Measurements from ENCODE around the gene PTH2R. TPM values are rescaled to one million over a fixed set of nuclear protein-coding genes. Genes with fewer than 3 reads are reported as not detected.

Gene PTH2R
- total and polyA plus RNA-seq, 9 of the 15 experiments (the other 6 are each of a cell fraction or from before 2014, with no cell fraction given) = 2.7 to 8.8 (median 4.2) TPM

DNA sequence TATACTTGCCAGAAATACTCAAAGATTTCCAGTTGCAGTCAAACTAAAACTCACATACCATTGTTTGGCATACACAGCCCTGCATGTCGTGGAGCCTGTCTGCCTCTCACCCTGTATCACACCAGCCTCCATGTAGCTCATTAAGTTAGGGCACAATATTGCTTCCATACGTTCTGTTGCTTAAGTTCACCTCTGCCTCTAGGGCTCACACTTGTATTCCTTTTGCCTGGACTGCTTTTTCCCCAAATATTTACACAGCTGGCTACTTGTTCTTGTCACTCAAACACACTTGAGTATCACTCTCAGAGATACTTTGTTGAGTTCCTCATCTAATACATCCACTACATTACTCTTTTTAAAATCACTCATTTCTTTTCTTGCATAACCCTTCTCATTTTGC lies 83.1 kb downstream of the PTH2R start (continued):
- TF ChIP-seq ATF1 (CRISPR knock-in tag; IDR thresholded peaks at IDR 0.05) (no peak), ATF1 (tag; IDR thresholded peaks at IDR 0.05) (no peak), POLR2B (IDR thresholded peaks at IDR 0.05; ENCODE audit: low read depth, partially characterized antibody) (no peak), TOE1 (IDR thresholded peaks at IDR 0.05; ENCODE audit: borderline replicate concordance) (no peak), TOE1 (CRISPR knock-in tag; IDR thresholded peaks at IDR 0.05; ENCODE audit: borderline replicate concordance, low read depth) (no peak), FOXA3 (CRISPR knock-in tag; conservative IDR thresholded peaks at IDR 0.05 in 1 of 2, IDR thresholded peaks at IDR 0.05 in 1 of 2) (peak; percentile 68 to 89; a peak in 3 of 4 replicates), ZFP1 (CRISPR knock-in tag; IDR thresholded peaks at IDR 0.05) (no peak), MLX (CRISPR knock-in tag; conservative IDR thresholded peaks at IDR 0.05) (no peak), SAP30 (IDR thresholded peaks at IDR 0.05; ENCODE audit: borderline replicate concordance, insufficient read depth, low read depth, low read length, poor library complexity, severe bottlenecking) (no peak), CCNT2 (IDR thresholded peaks at IDR 0.05; ENCODE audit: borderline replicate concordance, extremely low read depth, insufficient read length, low read depth, low read length) (peak; percentile 34), MEIS2 (IDR thresholded peaks at IDR 0.05; ENCODE audit: partially characterized antibody) (peak; percentile 62), ZNF121 (CRISPR knock-in tag; conservative IDR thresholded peaks at IDR 0.05) (no peak), STAT5B (CRISPR knock-in tag; IDR thresholded peaks at IDR 0.05) (no peak), TFAP4 (CRISPR knock-in tag; IDR thresholded peaks at IDR 0.05; ENCODE audit: borderline replicate concordance) (peak; percentile 43; the same call in 1 of the 2 replicates)
- TF ChIP-seq, protein P1, sequence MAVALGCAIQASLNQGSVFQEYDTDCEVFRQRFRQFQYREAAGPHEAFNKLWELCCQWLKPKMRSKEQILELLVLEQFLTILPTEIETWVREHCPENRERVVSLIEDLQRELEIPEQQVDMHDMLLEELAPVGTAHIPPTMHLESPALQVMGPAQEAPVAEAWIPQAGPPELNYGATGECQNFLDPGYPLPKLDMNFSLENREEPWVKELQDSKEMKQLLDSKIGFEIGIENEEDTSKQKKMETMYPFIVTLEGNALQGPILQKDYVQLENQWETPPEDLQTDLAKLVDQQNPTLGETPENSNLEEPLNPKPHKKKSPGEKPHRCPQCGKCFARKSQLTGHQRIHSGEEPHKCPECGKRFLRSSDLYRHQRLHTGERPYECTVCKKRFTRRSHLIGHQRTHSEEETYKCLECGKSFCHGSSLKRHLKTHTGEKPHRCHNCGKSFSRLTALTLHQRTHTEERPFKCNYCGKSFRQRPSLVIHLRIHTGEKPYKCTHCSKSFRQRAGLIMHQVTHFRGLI (CRISPR knock-in tag; IDR thresholded peaks at IDR 0.05) = no peak
- TF ChIP-seq, protein P2, sequence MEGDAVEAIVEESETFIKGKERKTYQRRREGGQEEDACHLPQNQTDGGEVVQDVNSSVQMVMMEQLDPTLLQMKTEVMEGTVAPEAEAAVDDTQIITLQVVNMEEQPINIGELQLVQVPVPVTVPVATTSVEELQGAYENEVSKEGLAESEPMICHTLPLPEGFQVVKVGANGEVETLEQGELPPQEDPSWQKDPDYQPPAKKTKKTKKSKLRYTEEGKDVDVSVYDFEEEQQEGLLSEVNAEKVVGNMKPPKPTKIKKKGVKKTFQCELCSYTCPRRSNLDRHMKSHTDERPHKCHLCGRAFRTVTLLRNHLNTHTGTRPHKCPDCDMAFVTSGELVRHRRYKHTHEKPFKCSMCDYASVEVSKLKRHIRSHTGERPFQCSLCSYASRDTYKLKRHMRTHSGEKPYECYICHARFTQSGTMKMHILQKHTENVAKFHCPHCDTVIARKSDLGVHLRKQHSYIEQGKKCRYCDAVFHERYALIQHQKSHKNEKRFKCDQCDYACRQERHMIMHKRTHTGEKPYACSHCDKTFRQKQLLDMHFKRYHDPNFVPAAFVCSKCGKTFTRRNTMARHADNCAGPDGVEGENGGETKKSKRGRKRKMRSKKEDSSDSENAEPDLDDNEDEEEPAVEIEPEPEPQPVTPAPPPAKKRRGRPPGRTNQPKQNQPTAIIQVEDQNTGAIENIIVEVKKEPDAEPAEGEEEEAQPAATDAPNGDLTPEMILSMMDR (IDR thresholded peaks at IDR 0.05 in 2 of 3, conservative IDR thresholded peaks at IDR 0.05 in 1 of 3; ENCODE audit: insufficient read depth in 2 of 3, low read depth in 1 of 3, low read length in 3 of 3) = peak in 1 of 3 experiments; percentile 8; a peak in 1 of 6 replicates
